Panc1 (cell line): Measurements from ENCODE around the gene FAM118A. TPM values are rescaled to one million over a fixed set of nuclear protein-coding genes. Genes with fewer than 3 reads are reported as not detected.

Source experiments
- ATAC-seq: fragments of 200-7000 bp; cut with Tn5 transposase; 2 replicates; pipeline ENCODE4 v1.9.1; 2020; ENCODE audit warnings: mild to moderate bottlenecking, moderate library complexity
- BruUV-seq: library from RNA; stranded (reverse); fragments of 400-500 nt; replicated peaks from 2 replicates; lab custom pipeline; 2021; lab: Mats Ljungman, UMichigan
- CTCF ChIA-PET: fragments of 300-600 bp; sonication (Branson Sonifier 250); formaldehyde crosslinking; loops from one replicate; lab custom pipeline; 2022; ENCODE audit warnings: antibody characterized with exemption; lab: Charles Lee
- POLR2A ChIA-PET: fragments of 300-600 bp; sonication (Branson Sonifier 250); formaldehyde crosslinking; loops from one replicate; lab custom pipeline; 2022; ENCODE audit warnings: antibody characterized with exemption; lab: Charles Lee
- DNase-seq: peaks from one replicate; pipeline ENCODE4 v3.0.0-alpha.2; 2010; ENCODE audit warnings: low read depth, low spot score
- H3K27ac ChIP-seq: 2 replicates; pipeline ENCODE4 v1.5.1; 2011; ENCODE audit warnings: mild to moderate bottlenecking, low read length, inconsistent platforms
- H3K27me3 ChIP-seq: fragments of 200-500 bp; sonication (Bioruptor generic); 2 replicates; pipeline ENCODE4 v1.6.0; 2014; ENCODE audit warnings: low read length, inconsistent platforms; ENCODE audit not compliant: control insufficient read depth, insufficient read depth
- H3K36me3 ChIP-seq: fragments of 200-500 bp; sonication (Bioruptor generic); 2 replicates; pipeline ENCODE4 v1.5.1; 2014; ENCODE audit warnings: inconsistent platforms, mild to moderate bottlenecking, low read length, moderate library complexity; ENCODE audit not compliant: control insufficient read depth, insufficient read depth
- H3K4me1 ChIP-seq: 2 replicates; pipeline ENCODE4 v1.5.1; 2011; ENCODE audit warnings: inconsistent platforms, mild to moderate bottlenecking, low read length, moderate library complexity; ENCODE audit not compliant: control insufficient read depth, insufficient read depth
- H3K4me3 ChIP-seq, 2 experiments: 2 replicates each; pipeline ENCODE4 v1.5.1; 2011 to 2012; ENCODE audit warnings: low read depth in 2 of 2, low read length in 2 of 2, mild to moderate bottlenecking in 2 of 2, inconsistent platforms in 1 of 2, moderate library complexity in 1 of 2
- H3K9me3 ChIP-seq: fragments of 200-500 bp; sonication (Bioruptor generic); 2 replicates; pipeline ENCODE4 v1.5.1; 2014; ENCODE audit warnings: low read depth, mild to moderate bottlenecking, inconsistent platforms, low read length, moderate library complexity; ENCODE audit not compliant: control insufficient read depth, insufficient read depth
- CTCF ChIP-seq: fragments of 450-650 bp; IDR thresholded peaks from 2 replicates; pipeline ENCODE4 v1.5.1; 2017; ENCODE audit warnings: mild to moderate bottlenecking
- POLR2AphosphoS5 ChIP-seq: IDR thresholded peaks from 2 replicates; pipeline ENCODE4 v1.6.1; 2012; ENCODE audit warnings: mild to moderate bottlenecking, low read depth, low read length, moderate library complexity
- REST ChIP-seq, 2 experiments: IDR thresholded peaks; 2 replicates each; pipeline ENCODE4 v1.6.1; 2011 to 2012; ENCODE audit warnings: low read depth in 2 of 2, control low read depth in 1 of 2, low read length in 1 of 2, mild to moderate bottlenecking in 1 of 2, moderate library complexity in 1 of 2; ENCODE audit not compliant: insufficient read depth in 1 of 2
- SIN3A ChIP-seq: IDR thresholded peaks from 2 replicates; pipeline ENCODE4 v1.6.1; 2012; ENCODE audit warnings: low read depth, mild to moderate bottlenecking, low read length, moderate library complexity, borderline replicate concordance; ENCODE audit not compliant: insufficient read depth
- TCF7L2 ChIP-seq: IDR thresholded peaks from 2 replicates; pipeline ENCODE4 v1.6.1; 2011; ENCODE audit warnings: mild to moderate bottlenecking, low read depth, low read length, inconsistent platforms
- in situ Hi-C: cut with HindIII; loops from 2 replicates; pipeline ENCODE4 v1.10.0; 2016; ENCODE audit warnings: low sequenced_read_pairs, low pct_unique_long_range_greater_than_20kb
- intact Hi-C: fragments of 100-400 bp; cut with micrococcal nuclease; formaldehyde crosslinking; loops from one replicate; pipeline ENCODE4 v1.10.0; 2022; ENCODE audit not compliant: unreplicated experiment
- total RNA-seq: library from RNA; stranded (reverse); gene quantifications from one replicate; pipeline ENCODE4 v1.2.1, GENCODE V29; 2021; ENCODE audit not compliant: unreplicated experiment

Gene FAM118A
- total RNA-seq, 1 experiment from 2014 or later, result 73.2 TPM

GRCh38 chr22:45341498-45341897 is 31.8 kb downstream of the FAM118A start:
- CTCF ChIA-PET, result no interaction called here
- intact Hi-C loops (no loop called here), in situ Hi-C loops (no loop called here)
- TF ChIP-seq CTCF (no peak), POLR2AphosphoS5 (no peak), TCF7L2 (no peak), SIN3A (no peak), REST (IDR thresholded peaks at IDR 0.05; ENCODE audit: insufficient read depth in 1 of 2, low read depth in 2 of 2, low read length in 1 of 2) (no peak)
- no TSS peak for BruUV-seq
- Histone ChIP-seq H3K4me1 (no peaks in the 10 kb centered on the region), H3K4me3 (no peak overlapping the region), H3K36me3 (no peaks in the 10 kb centered on the region), H3K27me3 (no peaks in the 10 kb centered on the region), H3K27ac (no peak overlapping the region), H3K9me3 (no peaks in the 10 kb centered on the region)
- POLR2A ChIA-PET, result no interaction called here
- ATAC-seq (no peak), DNase-seq (no peak)

GRCh38 chr22:45343143-45343542 is 33.4 kb downstream of the FAM118A start:
- no peaks in the 10 kb centered on the region for H3K36me3 ChIP-seq
- intact Hi-C loops, result no loop called here
- POLR2A ChIA-PET, result no interaction called here
- no peak for TF ChIP-seq REST (IDR thresholded peaks at IDR 0.05; ENCODE audit: insufficient read depth in 1 of 2, low read depth in 2 of 2, low read length in 1 of 2)
- TF ChIP-seq CTCF, result no peak
- no peak for TF ChIP-seq SIN3A
- TF ChIP-seq POLR2AphosphoS5, result no peak
- no peak for TF ChIP-seq TCF7L2
- ATAC-seq (no peak), DNase-seq (no peak)
- in situ Hi-C loops, result no loop called here
- H3K4me1 ChIP-seq, result no peaks in the 10 kb centered on the region
- H3K27me3 ChIP-seq, result no peaks in the 10 kb centered on the region
- no TSS peak for BruUV-seq
- no peak overlapping the region for H3K27ac ChIP-seq
- H3K4me3 ChIP-seq, result no peak overlapping the region
- CTCF ChIA-PET, result no interaction called here
- no peaks in the 10 kb centered on the region for H3K9me3 ChIP-seq
